Esophagus squamous epithelium (tissue), 4 donors: ENCODE measurements around the gene CD180.

Source experiments
- POLR2A ChIP-seq, 4 donors: fragments of 450-650 bp; IDR thresholded peaks; one replicate each; pipeline ENCODE4 v1.6.1; 2017; ENCODE audit warnings: antibody characterized with exemption in 4 of 4, mild to moderate bottlenecking in 4 of 4, moderate library complexity in 3 of 4
- TF ChIP-seq, protein P1 (sequence below), 6 experiments: fragments of 450-650 bp in 4 of 6; fragments of 200-600 bp in 2 of 6; sonication (generic) in 2 of 6; IDR thresholded peaks; one replicate each; pipeline ENCODE4 v1.5.1; 2016 to 2019; ENCODE audit warnings: antibody characterized with exemption in 6 of 6, mild to moderate bottlenecking in 4 of 6, moderate library complexity in 4 of 6

DNA sequence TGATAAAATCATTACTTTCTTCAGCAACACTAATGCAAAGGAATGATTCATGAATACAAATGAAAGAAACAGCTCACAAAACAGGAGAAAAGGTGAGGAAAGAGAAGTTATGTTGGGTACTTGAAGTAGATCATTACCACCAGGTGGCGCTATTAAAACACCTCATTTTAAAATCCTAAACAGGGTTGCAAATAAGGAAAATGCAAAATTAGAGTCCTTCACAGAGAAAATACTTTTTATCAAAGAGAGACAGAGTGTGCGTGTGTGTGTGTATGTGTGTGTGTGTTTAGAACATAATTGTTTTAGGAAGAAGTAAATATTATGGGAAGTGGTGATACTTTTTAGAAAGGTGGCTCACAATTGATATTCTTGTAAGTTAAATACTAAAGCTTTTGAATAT is 49.5 kb upstream of the CD180 start:
- TF ChIP-seq, protein P1, sequence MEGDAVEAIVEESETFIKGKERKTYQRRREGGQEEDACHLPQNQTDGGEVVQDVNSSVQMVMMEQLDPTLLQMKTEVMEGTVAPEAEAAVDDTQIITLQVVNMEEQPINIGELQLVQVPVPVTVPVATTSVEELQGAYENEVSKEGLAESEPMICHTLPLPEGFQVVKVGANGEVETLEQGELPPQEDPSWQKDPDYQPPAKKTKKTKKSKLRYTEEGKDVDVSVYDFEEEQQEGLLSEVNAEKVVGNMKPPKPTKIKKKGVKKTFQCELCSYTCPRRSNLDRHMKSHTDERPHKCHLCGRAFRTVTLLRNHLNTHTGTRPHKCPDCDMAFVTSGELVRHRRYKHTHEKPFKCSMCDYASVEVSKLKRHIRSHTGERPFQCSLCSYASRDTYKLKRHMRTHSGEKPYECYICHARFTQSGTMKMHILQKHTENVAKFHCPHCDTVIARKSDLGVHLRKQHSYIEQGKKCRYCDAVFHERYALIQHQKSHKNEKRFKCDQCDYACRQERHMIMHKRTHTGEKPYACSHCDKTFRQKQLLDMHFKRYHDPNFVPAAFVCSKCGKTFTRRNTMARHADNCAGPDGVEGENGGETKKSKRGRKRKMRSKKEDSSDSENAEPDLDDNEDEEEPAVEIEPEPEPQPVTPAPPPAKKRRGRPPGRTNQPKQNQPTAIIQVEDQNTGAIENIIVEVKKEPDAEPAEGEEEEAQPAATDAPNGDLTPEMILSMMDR (IDR thresholded peaks at IDR 0.05) = peak; percentile 59 to 95 (median 76)
- TF ChIP-seq POLR2A (IDR thresholded peaks at IDR 0.05) = no peak
